Endometrium (tissue), 2 donors: ENCODE data around the gene PROKR1.
"Not testable (repeated sequence)": the region's sequence is repeated elsewhere in the genome, so short reads cannot be mapped to it uniquely, and the experiment has no call there.

Source experiments
- FAIRE-seq: peaks from 2 replicates; lab custom pipeline; 2012; peaks lifted over from hg19 to GRCh38; lab: Jason Lieb, UNC
- donor health status: control.
- donor health status: control.

Gene PROKR1

GRCh38 chr2:68643011-68643873, at the start of gene PROKR1:
Gene PROKR1 (plus strand): TSS chr2:68643579. CDS start chr2:68645822, 2,243 bp downstream.
- no peak for FAIRE-seq

DNA sequence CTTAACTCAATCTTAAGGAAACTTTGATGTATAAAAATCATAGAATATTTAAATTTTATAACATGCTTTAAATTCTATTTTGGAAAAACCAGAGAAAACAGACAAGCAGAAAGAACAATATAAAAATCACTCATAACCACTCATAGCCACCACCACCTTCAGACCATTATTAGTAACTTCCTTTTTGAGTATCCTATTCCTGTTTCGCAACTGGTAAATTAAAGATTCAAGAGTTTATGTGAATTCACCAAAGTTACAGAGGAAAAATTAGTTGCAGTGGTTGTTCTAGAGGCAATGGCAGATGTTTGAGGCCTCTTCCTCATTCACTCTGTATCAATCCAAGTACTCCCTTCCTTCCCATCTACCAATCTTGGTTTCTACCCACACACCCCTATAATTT, 49.3 kb upstream of the PROKR1 start:
- FAIRE-seq: no peak

- FAIRE-seq: no peak
These were observed 48.5 kb upstream of the PROKR1 start for GRCh38 chr2:68594674-68595492.

- FAIRE-seq: not testable (repeated sequence)
These were observed 47.9 kb upstream of the PROKR1 start for GRCh38 chr2:68595493-68595785.

DNA sequence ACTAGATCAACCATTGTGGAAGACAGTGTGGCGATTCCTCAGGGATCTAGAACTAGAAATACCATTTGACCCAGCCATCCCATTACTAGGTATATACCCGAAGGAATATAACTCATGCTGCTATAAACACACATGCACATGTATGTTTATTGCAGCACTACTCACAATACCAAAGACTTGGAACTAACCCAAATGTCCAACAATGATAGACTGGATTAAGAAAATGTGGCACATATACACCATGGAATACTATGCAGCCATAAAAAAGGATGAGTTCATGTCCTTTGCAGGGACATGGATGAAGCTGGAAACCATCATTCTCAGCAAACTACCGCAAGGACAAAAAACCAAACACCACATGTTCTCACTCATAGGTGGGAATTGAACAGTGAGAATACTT, 42.9 kb upstream of the PROKR1 start:
- FAIRE-seq: not testable (repeated sequence)

DNA sequence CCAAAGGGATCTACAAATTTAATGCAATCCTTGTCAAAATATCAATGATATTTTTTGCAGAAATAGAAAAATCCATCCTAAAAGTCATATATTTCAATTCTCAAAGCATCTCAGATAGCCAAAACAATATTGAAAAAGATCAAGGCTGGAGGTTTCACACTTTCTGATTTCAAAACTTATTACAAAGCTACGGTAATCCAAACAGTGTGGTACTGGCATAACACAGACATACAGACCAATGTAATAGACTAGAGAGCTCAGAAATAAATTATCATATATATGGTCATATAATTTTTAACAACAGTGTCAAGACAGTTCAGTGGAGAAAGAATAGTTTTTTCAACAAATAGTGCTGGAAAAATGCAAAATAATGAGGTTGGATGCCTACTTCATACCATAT, 40.3 kb upstream of the PROKR1 start:
- FAIRE-seq: no peak

DNA sequence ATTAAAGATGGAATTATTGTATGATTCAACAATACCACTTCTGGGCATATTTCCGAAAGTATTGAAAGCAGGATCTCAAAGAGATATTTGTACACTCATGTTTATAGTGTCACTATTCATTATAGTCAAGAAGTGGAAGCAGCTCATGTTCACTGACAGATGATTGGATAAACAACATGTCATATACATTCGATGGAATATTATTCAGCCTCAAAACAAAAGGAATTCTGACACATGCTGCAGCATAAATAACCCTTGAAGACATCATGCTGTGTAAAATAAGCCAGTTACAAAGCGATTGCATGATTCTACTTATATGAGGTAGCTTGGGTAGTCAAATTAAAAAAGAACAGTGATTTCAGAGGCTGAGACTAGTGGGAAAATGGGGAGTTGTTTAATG, 39.3 kb upstream of the PROKR1 start:
- no peak for FAIRE-seq

GRCh38 chr2:68605939-68606338, 37.4 kb upstream of the PROKR1 start:
- FAIRE-seq: no peak

DNA sequence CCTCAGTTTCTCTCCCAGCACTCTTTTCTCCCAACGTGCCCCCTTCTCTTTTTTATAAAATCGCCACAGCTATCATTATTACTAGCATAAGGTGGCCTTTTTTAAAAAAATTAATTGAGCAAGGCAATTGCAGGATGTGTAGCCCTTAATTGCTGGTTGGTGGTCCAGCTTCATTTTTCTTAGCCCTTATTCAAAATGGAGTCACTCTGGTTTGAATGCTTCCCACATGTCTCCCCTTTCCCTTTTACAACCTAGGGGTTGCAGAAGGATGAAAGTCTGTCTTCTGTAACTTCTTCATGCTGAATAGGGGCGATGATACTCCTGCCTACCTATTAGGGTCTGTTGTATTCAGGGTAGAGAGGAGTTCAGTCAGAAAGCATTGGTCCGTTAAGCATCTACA, 36.6 kb upstream of the PROKR1 start:
- FAIRE-seq: no peak

GRCh38 chr2:68607837-68608236, 35.5 kb upstream of the PROKR1 start:
- FAIRE-seq: no peak

GRCh38 chr2:68612765-68613519, 30.4 kb upstream of the PROKR1 start:
- FAIRE-seq: no peak

DNA sequence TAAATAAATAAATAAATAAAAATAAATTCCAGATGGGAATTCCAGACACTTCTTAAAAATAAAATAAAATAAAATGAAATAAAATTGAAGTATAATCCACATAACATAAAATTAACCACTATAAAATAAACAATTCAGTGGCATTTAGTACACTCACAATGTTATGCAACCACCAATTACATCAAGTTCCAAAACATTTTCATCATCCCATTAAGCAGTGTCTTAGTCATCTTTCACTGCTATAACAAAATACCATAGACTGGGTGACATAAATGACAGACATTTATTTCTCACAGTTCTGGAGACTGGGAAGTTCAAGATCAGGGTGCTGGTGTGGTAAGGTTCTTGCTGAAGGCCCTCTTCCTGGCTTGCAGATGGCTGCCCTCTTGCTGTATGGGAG, 22.6 kb upstream of the PROKR1 start:
- FAIRE-seq: no peak

- no peak for FAIRE-seq
These were observed 19.6 kb upstream of the PROKR1 start for GRCh38 chr2:68623820-68624219.

DNA sequence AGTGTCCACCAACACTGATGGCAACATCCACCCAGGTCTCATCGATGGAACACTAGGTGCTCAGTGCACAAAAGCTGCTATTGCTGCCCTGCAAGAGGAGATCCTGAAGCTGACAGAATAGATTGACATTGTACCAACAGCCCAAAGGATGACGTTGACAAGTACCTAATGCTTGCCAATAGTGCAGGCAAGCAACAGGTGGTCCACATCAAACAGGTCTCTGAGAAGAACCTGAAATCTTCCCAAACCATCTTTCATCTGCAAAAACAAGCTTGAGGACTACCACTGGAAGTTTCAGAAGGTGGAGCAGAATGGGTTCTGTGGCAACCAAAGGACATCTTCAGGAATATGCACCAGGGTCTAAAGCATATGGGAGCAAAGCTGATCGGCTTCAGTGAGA, 15.8 kb upstream of the PROKR1 start:
- no peak for FAIRE-seq

DNA sequence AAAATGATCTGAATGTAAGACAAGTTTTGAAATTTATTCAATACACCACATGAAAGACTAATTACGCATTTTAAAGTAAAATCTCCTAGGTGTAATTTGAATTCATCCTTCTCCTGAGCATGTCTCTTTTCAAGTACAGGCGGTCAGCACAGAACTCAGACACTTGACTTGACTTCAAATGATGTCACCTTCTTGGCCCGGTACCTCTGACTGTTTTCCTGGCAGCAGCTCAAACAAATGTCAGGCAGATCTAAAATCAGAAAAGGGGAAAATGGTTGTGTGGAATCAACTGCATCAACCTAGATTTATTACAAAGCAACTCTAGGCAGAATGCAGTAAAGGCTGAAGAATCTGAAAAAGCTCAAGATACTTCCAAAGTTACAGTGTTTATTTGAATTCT, 11.4 kb upstream of the PROKR1 start:
- FAIRE-seq: no peak

DNA sequence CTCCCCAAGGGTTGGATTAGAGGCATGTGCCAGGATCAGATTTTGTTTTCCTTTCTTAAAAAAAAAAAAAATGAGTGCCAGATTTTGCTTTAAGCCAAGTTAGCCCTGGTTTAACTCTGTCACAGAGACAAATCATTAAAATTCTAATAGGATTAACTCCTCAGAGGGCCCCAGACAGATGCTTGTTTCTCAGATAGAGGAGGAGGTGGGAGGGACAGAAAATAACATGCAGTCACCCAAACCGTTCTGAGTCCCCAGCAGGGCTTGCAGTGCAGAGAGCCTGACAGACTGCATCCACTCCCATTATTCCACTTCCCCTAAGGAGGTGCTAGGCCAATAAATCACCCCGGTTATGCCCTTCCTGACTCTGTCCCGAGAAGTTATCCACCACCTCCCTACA, 6.3 kb upstream of the PROKR1 start:
- no peak for FAIRE-seq

DNA sequence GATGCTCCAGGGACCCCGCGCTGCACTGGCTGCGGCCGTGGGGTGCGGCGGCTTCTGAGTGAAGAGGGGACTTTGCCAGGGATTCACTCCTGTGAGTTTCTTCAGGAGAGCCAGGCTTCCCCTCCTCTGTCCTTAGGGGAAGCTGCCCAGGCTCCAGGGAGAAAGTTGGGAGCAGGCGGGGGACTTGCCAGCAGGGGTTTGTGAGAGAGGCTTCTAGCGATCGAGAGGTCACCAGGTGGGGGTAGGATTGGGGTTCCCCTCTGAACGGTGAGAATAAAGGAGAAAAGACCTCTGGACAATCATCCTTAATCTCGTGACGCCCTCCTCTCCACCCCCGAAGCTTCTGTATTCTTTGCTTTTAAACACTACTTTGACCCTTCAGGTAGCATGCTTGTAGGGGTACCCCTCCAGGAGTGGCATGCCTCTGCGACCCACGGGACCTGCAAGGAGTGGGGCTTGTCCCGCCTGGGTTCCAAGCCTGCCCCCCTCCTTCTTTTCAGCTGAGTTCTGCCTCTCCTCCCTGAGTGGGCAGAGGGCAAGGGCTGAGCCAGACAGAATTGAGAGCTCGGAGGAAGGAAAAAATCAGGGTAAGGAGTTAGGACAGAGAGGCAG, 601 bp downstream of the PROKR1 start:
- FAIRE-seq: no peak

- no peak for FAIRE-seq
These were observed 2.1 kb downstream of the PROKR1 start for GRCh38 chr2:68645523-68645922.

DNA sequence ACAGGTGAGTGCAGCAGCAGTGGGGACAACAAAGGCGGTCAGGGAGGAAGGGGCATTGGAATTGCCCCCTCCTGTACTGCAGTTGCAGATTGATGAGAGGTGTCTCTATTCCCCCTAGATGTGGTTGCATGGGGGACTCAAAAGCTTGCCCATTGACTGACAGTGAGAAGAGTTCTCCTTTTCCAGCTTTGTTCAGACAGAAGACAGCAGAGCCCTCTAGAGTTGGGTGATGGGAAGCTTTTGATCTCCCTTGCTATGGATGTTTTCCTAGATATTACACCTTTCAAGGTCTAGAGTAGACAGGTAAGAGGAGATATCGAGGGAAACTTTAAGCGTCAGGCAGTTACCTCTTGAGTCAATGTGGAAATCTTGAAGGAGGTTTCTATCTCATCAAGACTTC, 2.9 kb downstream of the PROKR1 start:
- no peak for FAIRE-seq

- no peak for FAIRE-seq
These were observed 7.3 kb downstream of the PROKR1 start for GRCh38 chr2:68650645-68651044.

- no peak for FAIRE-seq
These were observed 9.7 kb downstream of the PROKR1 start for GRCh38 chr2:68653034-68653433.

DNA sequence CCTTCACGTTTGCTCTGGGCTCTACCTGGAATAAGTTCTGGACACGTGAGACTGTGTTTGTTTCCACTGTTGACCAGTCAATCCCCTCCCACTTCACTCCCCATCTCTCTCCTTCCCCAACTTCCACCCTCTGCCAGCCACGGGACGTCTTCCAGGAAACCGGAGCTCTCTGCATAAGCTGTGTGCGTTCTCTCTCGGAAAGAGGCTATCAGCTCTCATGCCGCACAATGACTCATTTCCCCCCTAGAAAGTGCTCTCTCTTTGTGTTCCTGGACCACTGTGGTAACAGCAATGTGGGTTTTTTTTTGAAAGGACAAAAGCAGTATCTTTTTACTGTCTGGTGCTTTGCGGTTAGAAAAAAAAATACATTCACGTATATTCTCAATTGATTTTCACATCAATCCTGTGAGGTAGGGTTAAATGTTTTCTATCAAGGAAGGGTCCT, 10.2 kb downstream of the PROKR1 start:
- no peak for FAIRE-seq
